ENCODE measurements around the gene ARPC4.
"Not testable (repeated sequence)": the region's sequence is repeated elsewhere in the genome, so short reads cannot be mapped to it uniquely, and the experiment has no call there.

ARPC4 gene

GRCh38 chr3:9825451-9826040, 32.7 kb downstream of the ARPC4 start:
- no peak for DNase-seq (ENCODE audit: low spot score)

- no peak for DNase-seq (ENCODE audit: low spot score)
These were observed 34.1 kb downstream of the ARPC4 start for GRCh38 chr3:9826815-9827573.

GRCh38 chr3:9828801-9829755, 36.2 kb downstream of the ARPC4 start:
- DNase-seq (ENCODE audit: low spot score) = no peak

GRCh38 chr3:9831253-9831652, 38.4 kb downstream of the ARPC4 start:
- no peak for DNase-seq (ENCODE audit: low spot score)

GRCh38 chr3:9833078-9833477, 40.2 kb downstream of the ARPC4 start:
- DNase-seq (ENCODE audit: low spot score) = no peak

GRCh38 chr3:9834520-9835380, 41.9 kb downstream of the ARPC4 start:
- no peak for DNase-seq (ENCODE audit: low spot score)

GRCh38 chr3:9837701-9838582, 45.1 kb downstream of the ARPC4 start:
- no peak for DNase-seq (ENCODE audit: low spot score)

- DNase-seq (ENCODE audit: low spot score) = no peak
These were observed 46.0 kb downstream of the ARPC4 start for GRCh38 chr3:9838856-9839255.

GRCh38 chr3:9841015-9841414, 48.1 kb downstream of the ARPC4 start:
- no peak for DNase-seq (ENCODE audit: low spot score)

GRCh38 chr3:9843715-9844438, 51.0 kb downstream of the ARPC4 start, which contains the start of gene RPUSD3:
RPUSD3 (minus strand) TSS chr3:9844008; CDS start chr3:9843990, 18 bp downstream.
- peak; percentile 94 for DNase-seq (ENCODE audit: low spot score)

- DNase-seq (ENCODE audit: low spot score) = no peak
These were observed 53.3 kb downstream of the ARPC4 start for GRCh38 chr3:9846231-9846630.

GRCh38 chr3:9846931-9847488, 54.1 kb downstream of the ARPC4 start:
- DNase-seq (ENCODE audit: low spot score) = no peak

GRCh38 chr3:9847870-9848269, 55.0 kb downstream of the ARPC4 start:
- not testable (repeated sequence) for DNase-seq (ENCODE audit: low spot score)

GRCh38 chr3:9848860-9849259, 56.0 kb downstream of the ARPC4 start:
- peak; percentile 22 for DNase-seq (ENCODE audit: low spot score)

GRCh38 chr3:9851383-9851782, 58.5 kb downstream of the ARPC4 start:
- DNase-seq (ENCODE audit: low spot score) = not testable (repeated sequence)

GRCh38 chr3:9851926-9852325, 59.0 kb downstream of the ARPC4 start:
- not testable (repeated sequence) for DNase-seq (ENCODE audit: low spot score)

GRCh38 chr3:9852528-9852927, 59.6 kb downstream of the ARPC4 start:
- no peak for DNase-seq (ENCODE audit: low spot score)

- DNase-seq (ENCODE audit: low spot score) = not testable (repeated sequence)
These were observed 61.5 kb downstream of the ARPC4 start for GRCh38 chr3:9854291-9854940.

- no peak for DNase-seq (ENCODE audit: low spot score)
These were observed 62.7 kb downstream of the ARPC4 start for GRCh38 chr3:9855594-9855993.

All from CD4-positive, alpha-beta T cell treated with Interleukin-6 at 100 ng/mL for 8 hours (primary cell).